GM12878 (cell line): ENCODE results near the gene PNPLA5. TPM values are rescaled to one million over a fixed set of nuclear protein-coding genes. Genes with fewer than 3 reads are reported as not detected.

Source experiments
- ATAC-seq: fragments of 200-7000 bp; cut with Tn5 transposase; 3 replicates; pipeline ENCODE4 v1.9.1; 2020; ENCODE audit warnings: mild to moderate bottlenecking, moderate library complexity
- BruUV-seq: library from RNA; stranded (reverse); fragments of 400-500 nt; replicated peaks from 2 replicates; lab custom pipeline; 2021; lab: Mats Ljungman, UMichigan
- CTCF ChIA-PET: fragments of 300-600 bp; sonication (Branson Sonifier 250); formaldehyde crosslinking; extraction: SDS; loops from one replicate; lab custom pipeline; 2021; ENCODE audit warnings: inconsistent platforms; lab: Yijun Ruan, JAX
- POLR2A ChIA-PET: fragments of 350-600 bp; formaldehyde crosslinking; extraction: SDS; loops from one replicate; lab custom pipeline; 2021; ENCODE audit warnings: inconsistent platforms; lab: Charles Lee
- RAD21 ChIA-PET: fragments of 300-600 bp; sonication (Branson Sonifier 250); formaldehyde crosslinking; loops from one replicate; lab custom pipeline; 2023; ENCODE audit warnings: antibody characterized with exemption; ENCODE audit not compliant: unreplicated experiment; lab: Charles Lee
- SMC1A ChIA-PET: fragments of 300-600 bp; sonication (Branson Sonifier 250); formaldehyde crosslinking; loops from one replicate; lab custom pipeline; 2023; ENCODE audit not compliant: unreplicated experiment, uncharacterized antibody; lab: Charles Lee
- DNase-seq: peaks from one replicate; pipeline ENCODE4 v3.0.0-alpha.2; 2011; ENCODE audit warnings: low read depth, low spot score
- FAIRE-seq: peaks from 3 replicates; lab custom pipeline; 2011; peaks lifted over from hg19 to GRCh38; lab: Jason Lieb, UNC
- H2AFZ ChIP-seq: 2 replicates; pipeline ENCODE4 v1.6.0; 2011; ENCODE audit warnings: low read depth, low read length, control low read depth; ENCODE audit not compliant: control insufficient read depth
- H3K27ac ChIP-seq: 2 replicates; pipeline ENCODE4 v1.5.1; 2011; ENCODE audit warnings: control low read depth; ENCODE audit not compliant: control insufficient read depth, insufficient read depth
- H3K27me3 ChIP-seq, 2 experiments: replicated peaks in 1 of 2; 2 replicates each; pipeline versions ENCODE4 v1.6.0 to v1.6.1; 2011; ENCODE audit warnings: low read length in 1 of 2; ENCODE audit not compliant: control insufficient read depth in 2 of 2, insufficient read depth in 2 of 2
- H3K36me3 ChIP-seq, 2 experiments: 2 replicates each; pipeline ENCODE4 v1.5.1; 2011; ENCODE audit warnings: low read length in 1 of 2; ENCODE audit not compliant: control insufficient read depth in 2 of 2, insufficient read depth in 2 of 2
- H3K4me1 ChIP-seq: 2 replicates; pipeline ENCODE4 v1.6.1; 2011; ENCODE audit warnings: mild to moderate bottlenecking, low read length, moderate library complexity, mixed read lengths; ENCODE audit not compliant: control insufficient read depth, insufficient read depth
- H3K4me2 ChIP-seq: 2 replicates; pipeline ENCODE4 v1.6.0; 2011; ENCODE audit warnings: control low read depth; ENCODE audit not compliant: control insufficient read depth, insufficient read depth
- H3K4me3 ChIP-seq: fragments of 200-600 bp; sonication (generic); 2 replicates; pipeline ENCODE4 v1.5.1; 2016
- H3K79me2 ChIP-seq: 2 replicates; pipeline ENCODE4 v1.6.0; 2011; ENCODE audit warnings: low read length; ENCODE audit not compliant: control insufficient read depth, insufficient read depth
- H3K9ac ChIP-seq: 2 replicates; pipeline ENCODE4 v1.8.0; 2011; ENCODE audit warnings: low read length, control low read depth, mixed read lengths; ENCODE audit not compliant: control insufficient read depth, insufficient read depth
- H3K9me3 ChIP-seq: replicated peaks from 3 replicates; pipeline ENCODE4 v1.5.1; 2011; ENCODE audit warnings: mild to moderate bottlenecking, low read length; ENCODE audit not compliant: control insufficient read depth, insufficient read depth
- H4K20me1 ChIP-seq: 2 replicates; pipeline ENCODE4 v1.6.0; 2011; ENCODE audit not compliant: control insufficient read depth, insufficient read depth
- BCL11A ChIP-seq: IDR thresholded peaks from 2 replicates; pipeline ENCODE4 v1.6.1; 2011; ENCODE audit warnings: low read depth, low read length
- CHD2 ChIP-seq: IDR thresholded peaks from 2 replicates; pipeline ENCODE4 v1.6.1; 2011; ENCODE audit warnings: low read depth, low read length, improper control_type of control experiment, borderline replicate concordance
- CHD4 ChIP-seq: fragments of 200-600 bp; sonication (generic); IDR thresholded peaks from 2 replicates; pipeline ENCODE4 v1.6.1; 2016; ENCODE audit warnings: mild to moderate bottlenecking
- IKZF2 ChIP-seq, 2 experiments: fragments of 450-650 bp; IDR thresholded peaks; 2 replicates each; pipeline ENCODE4 v1.6.1; 2017; ENCODE audit warnings: mild to moderate bottlenecking in 2 of 2, moderate library complexity in 2 of 2
- JUND ChIP-seq: IDR thresholded peaks from 2 replicates; pipeline ENCODE4 v1.6.1; 2012; ENCODE audit warnings: low read depth, mild to moderate bottlenecking, low read length, improper control_type of control experiment, moderate library complexity
- POLR2AphosphoS2 ChIP-seq: IDR thresholded peaks from 2 replicates; pipeline ENCODE4 v1.6.1; 2011; ENCODE audit warnings: low read depth, mild to moderate bottlenecking, low read length, improper control_type of control experiment, moderate library complexity
- RAD51 ChIP-seq: fragments of 450-650 bp; IDR thresholded peaks from 2 replicates; pipeline ENCODE4 v1.6.1; 2016; ENCODE audit warnings: moderate library complexity, mild to moderate bottlenecking, inconsistent platforms
- SREBF2 ChIP-seq: IDR thresholded peaks from 2 replicates; pipeline ENCODE4 v1.6.1; 2012; ENCODE audit warnings: mild to moderate bottlenecking, low read length
- SRF ChIP-seq, 2 experiments: IDR thresholded peaks; 2 replicates each; pipeline ENCODE4 v1.6.1; 2011; ENCODE audit warnings: low read depth in 2 of 2, low read length in 2 of 2, mild to moderate bottlenecking in 1 of 2, moderate library complexity in 1 of 2
- TAF1 ChIP-seq: IDR thresholded peaks from 2 replicates; pipeline ENCODE4 v1.6.1; 2011; ENCODE audit warnings: mild to moderate bottlenecking, low read depth, low read length, borderline replicate concordance
- YY1 ChIP-seq: IDR thresholded peaks from 2 replicates; pipeline ENCODE4 v1.6.1; 2011; ENCODE audit warnings: low read depth, mild to moderate bottlenecking, low read length
- ZNF217 ChIP-seq: fragments of 450-650 bp; IDR thresholded peaks from 2 replicates; pipeline ENCODE4 v1.6.1; 2017; ENCODE audit warnings: antibody characterized with exemption, mild to moderate bottlenecking
- ZNF24 ChIP-seq: fragments of 450-650 bp; IDR thresholded peaks from 2 replicates; pipeline ENCODE4 v1.6.1; 2017; ENCODE audit warnings: antibody characterized with exemption, mild to moderate bottlenecking
- WGBS: methylation state at CpG from one replicate; pipeline ENCODE4 v1.1.6; 2016; ENCODE audit warnings: low lambda C conversion rate; ENCODE audit not compliant: insufficient replicate concordance, insufficient coverage; ENCODE audit errors: missing lambda C conversion rate; 5-methylcytosine and 5-hydroxymethylcytosine counted together
- in situ Hi-C: fragments of 300-500 bp; cut with MboI; formaldehyde crosslinking; loops from 9 replicates; pipeline ENCODE4 v1.14.3; 2018; ENCODE audit warnings: mixed read lengths
- intact Hi-C: fragments of 100-400 bp; cut with micrococcal nuclease; formaldehyde crosslinking; loops from one replicate; pipeline ENCODE4 v1.14.2; 2022; ENCODE audit not compliant: unreplicated experiment
- polyA plus RNA-seq, 11 experiments: library from polyadenylated mRNA; depleted of rRNA in 4 of 11; unstranded in 6 of 11; stranded (reverse) in 5 of 11; fragments of >200 nt; fragmentation: Nextera tagmentation in 4 of 11; fragmentation: Illumina TruSeq in 1 of 11; extraction: Ambion mirVana in 4 of 11; extraction: Trizol in 1 of 11; gene quantifications; 1 replicate in 1 of 11; 2 replicates in 10 of 11; pipeline versions ENCODE4 v1.2.1 to v1.2.3, GENCODE V29; 2011 to 2016; ENCODE audit warnings: inconsistent platforms in 2 of 11, missing spikeins in 2 of 11, low read depth in 1 of 11
- total RNA-seq, 4 experiments: library from RNA; depleted of rRNA in 3 of 4; stranded (reverse); fragments of >200 nt in 3 of 4; fragmentation: Illumina TruSeq in 1 of 4; extraction: Trizol in 1 of 4; gene quantifications; 2 replicates each; pipeline versions ENCODE4 v1.2.1 to v1.2.3, GENCODE V29; 2013 to 2021
- TF ChIP-seq, protein P1 (sequence below): fragments of 450-650 bp; IDR thresholded peaks from 2 replicates; pipeline ENCODE4 v1.6.1; 2017; ENCODE audit warnings: low read depth, mild to moderate bottlenecking, moderate library complexity

PNPLA5 gene
- total and polyA plus RNA-seq, 10 of the 15 experiments (the other 5 are each of a cell fraction or from before 2014, with no cell fraction given) = not detected

DNA sequence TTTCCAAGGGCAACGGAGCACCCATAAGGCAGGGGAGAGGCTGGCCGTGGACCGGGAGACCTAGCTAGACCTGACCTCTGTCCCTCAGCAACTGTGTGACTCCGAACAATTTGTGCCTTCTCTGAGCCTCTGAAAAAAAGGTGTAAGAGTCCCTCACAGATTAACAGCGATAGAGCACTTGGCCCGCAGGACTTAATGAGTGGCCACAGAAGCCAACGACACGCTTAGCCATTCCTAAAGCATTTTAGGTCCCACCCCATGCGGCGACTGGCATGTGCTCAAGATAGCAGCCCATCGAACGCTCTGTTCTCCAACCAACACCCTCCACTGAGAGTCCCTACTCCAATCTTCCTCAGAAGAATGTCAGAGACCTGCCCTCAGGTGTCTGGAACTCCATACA lies 31.0 kb downstream of the PNPLA5 start:
- Histone ChIP-seq H3K4me1 (no peaks in the 10 kb centered on the region), H3K36me3 (no peaks in the 10 kb centered on the region), H3K27me3 (no peaks in the 10 kb centered on the region; a peak in 1 of 4 replicates), H3K4me2 (no peak overlapping the region), H3K9ac (no peak overlapping the region), H2AFZ (no peak overlapping the region), H3K79me2 (no peaks in the 10 kb centered on the region), H3K9me3 (no peaks in the 10 kb centered on the region), H4K20me1 (no peaks in the 10 kb centered on the region), H3K27ac (no peak overlapping the region), H3K4me3 (no peak overlapping the region)
- no TSS peak for BruUV-seq
- POLR2A ChIA-PET = no interaction called here
- SMC1A ChIA-PET = no interaction called here
- intact Hi-C loops = no loop called here
- CTCF ChIA-PET = no interaction called here
- no peak for FAIRE-seq
- ATAC-seq = no peak
- no peak for DNase-seq
- 41% methylated on average over 12 of the region's 12 CpGs for WGBS
- TF ChIP-seq JUND (no peak), YY1 (no peak), POLR2AphosphoS2 (no peak), CHD4 (no peak), CHD2 (no peak), TAF1 (no peak), SRF (IDR thresholded peaks at IDR 0.05; ENCODE audit: low read depth in 2 of 2, low read length in 2 of 2) (no peak), BCL11A (no peak), SREBF2 (no peak), RAD51 (no peak), IKZF2 (IDR thresholded peaks at IDR 0.05) (no peak), ZNF24 (no peak), ZNF217 (no peak)
- TF ChIP-seq, protein P1, sequence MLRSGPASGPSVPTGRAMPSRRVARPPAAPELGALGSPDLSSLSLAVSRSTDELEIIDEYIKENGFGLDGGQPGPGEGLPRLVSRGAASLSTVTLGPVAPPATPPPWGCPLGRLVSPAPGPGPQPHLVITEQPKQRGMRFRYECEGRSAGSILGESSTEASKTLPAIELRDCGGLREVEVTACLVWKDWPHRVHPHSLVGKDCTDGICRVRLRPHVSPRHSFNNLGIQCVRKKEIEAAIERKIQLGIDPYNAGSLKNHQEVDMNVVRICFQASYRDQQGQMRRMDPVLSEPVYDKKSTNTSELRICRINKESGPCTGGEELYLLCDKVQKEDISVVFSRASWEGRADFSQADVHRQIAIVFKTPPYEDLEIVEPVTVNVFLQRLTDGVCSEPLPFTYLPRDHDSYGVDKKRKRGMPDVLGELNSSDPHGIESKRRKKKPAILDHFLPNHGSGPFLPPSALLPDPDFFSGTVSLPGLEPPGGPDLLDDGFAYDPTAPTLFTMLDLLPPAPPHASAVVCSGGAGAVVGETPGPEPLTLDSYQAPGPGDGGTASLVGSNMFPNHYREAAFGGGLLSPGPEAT = no peak
- in situ Hi-C loops = no loop called here
- RAD21 ChIA-PET = no interaction called here
